GM12892 (cell line): ENCODE results near the gene DSP.

Experiments used
- POLR2A ChIP-seq: IDR thresholded peaks from 2 replicates; pipeline ENCODE4 v1.6.1; 2011; ENCODE audit warnings: low read depth, low read length, control low read depth
- POLR2AphosphoS5 ChIP-seq: IDR thresholded peaks from 2 replicates; pipeline ENCODE4 v1.6.1; 2011; ENCODE audit warnings: low read depth, low read length, control low read depth
- TAF1 ChIP-seq: IDR thresholded peaks from 2 replicates; pipeline ENCODE4 v1.6.1; 2011; ENCODE audit warnings: low read depth, mild to moderate bottlenecking, control low read depth, low read length, borderline replicate concordance

DNA sequence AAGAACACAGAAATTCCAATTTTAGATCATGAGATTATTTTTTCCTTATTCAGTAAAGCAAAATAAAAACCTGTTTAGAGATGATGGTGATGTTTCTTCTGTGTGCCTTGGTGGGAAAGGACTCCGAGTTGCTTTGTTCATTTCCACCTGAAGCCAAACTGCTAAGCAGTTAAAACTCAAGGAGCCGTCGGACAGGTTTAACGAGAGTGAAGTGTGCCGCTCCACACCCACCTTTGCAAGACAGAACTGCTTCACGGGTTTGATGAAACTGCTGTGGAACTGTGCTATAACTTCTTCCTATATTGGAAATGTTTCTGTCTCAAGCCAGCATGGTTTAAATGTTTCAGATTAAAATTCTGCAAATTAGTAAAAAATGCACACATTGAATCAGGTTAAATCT, 9.2 kb upstream of the DSP start:
- TF ChIP-seq POLR2A (no peak), TAF1 (no peak), POLR2AphosphoS5 (no peak)
